ENCODE data around the gene MSH6. TPM values are rescaled to one million over a fixed set of nuclear protein-coding genes. Genes with fewer than 3 reads are reported as not detected.

The MSH6 gene
- total RNA-seq, 1 donor from 2014 or later, result 31.3 TPM

DNA sequence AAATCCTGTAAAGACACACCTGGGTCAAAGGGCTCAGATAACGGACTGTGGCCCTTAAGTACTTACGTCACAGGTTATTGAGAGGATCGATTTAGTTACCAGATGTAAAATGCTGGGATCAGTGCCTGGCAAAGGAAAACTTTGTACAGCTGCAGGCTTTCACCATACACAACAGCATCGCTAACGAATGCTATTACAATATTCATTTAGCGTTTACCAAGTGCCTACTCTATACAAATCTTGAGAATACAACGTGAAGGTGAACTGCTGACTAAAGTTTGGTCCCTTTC, 619 bp upstream of the MSH6 start:
- Histone ChIP-seq H3K27ac (peak overlapping the region; percentile 90), H3K27me3 (ENCODE audit: low read depth) (no peaks in the 10 kb centered on the region), H3K4me1 (peaks cover 15% of the 10 kb centered on the region), H3K4me3 (peak overlapping the region; percentile 92), H3K9me3 (no peaks in the 10 kb centered on the region), H3K36me3 (no peaks in the 10 kb centered on the region)
- ATAC-seq (peak in 1 of 2 donors; percentile 4), DNase-seq (no peak)
- intact Hi-C loops (cut with DNase I), result no loop called here
- no peak for TF ChIP-seq CTCF (IDR thresholded peaks at IDR 0.05)

- no peaks in the 10 kb centered on the region for H3K9me3 ChIP-seq
- H3K27me3 ChIP-seq (ENCODE audit: low read depth), result no peaks in the 10 kb centered on the region
- H3K4me1 ChIP-seq, result peaks cover 15% of the 10 kb centered on the region
- no peaks in the 10 kb centered on the region for H3K36me3 ChIP-seq
- peak overlapping the region; percentile 92 for H3K4me3 ChIP-seq
- intact Hi-C loops (cut with DNase I), result no loop called here
- TF ChIP-seq CTCF (IDR thresholded peaks at IDR 0.05), result no peak
- peak; percentile 81 for DNase-seq
- peak overlapping the region; percentile 90 for H3K27ac ChIP-seq
- ATAC-seq, result peak; percentile 66
These were observed 774 bp downstream of the MSH6 start for GRCh38 chr2:47783486-47784351.

GRCh38 chr2:47784352-47784851, 1.5 kb downstream of the MSH6 start:
- H3K4me3 ChIP-seq, result peak overlapping the region; percentile 92
- H3K27ac ChIP-seq, result peak overlapping the region; percentile 90
- intact Hi-C loops (cut with DNase I), result no loop called here
- H3K9me3 ChIP-seq, result no peaks in the 10 kb centered on the region
- DNase-seq (no peak), ATAC-seq (no peak)
- no peaks in the 10 kb centered on the region for H3K36me3 ChIP-seq
- TF ChIP-seq CTCF (IDR thresholded peaks at IDR 0.05), result no peak
- H3K27me3 ChIP-seq (ENCODE audit: low read depth), result no peaks in the 10 kb centered on the region
- H3K4me1 ChIP-seq, result peaks cover 15% of the 10 kb centered on the region

GRCh38 chr2:47785986-47786385, 3.0 kb downstream of the MSH6 start:
- Histone ChIP-seq H3K36me3 (no peaks in the 10 kb centered on the region), H3K27me3 (ENCODE audit: low read depth) (no peaks in the 10 kb centered on the region), H3K9me3 (no peaks in the 10 kb centered on the region), H3K27ac (no peak overlapping the region), H3K4me1 (peaks cover 15% of the 10 kb centered on the region), H3K4me3 (no peak overlapping the region)
- no peak for TF ChIP-seq CTCF (IDR thresholded peaks at IDR 0.05)
- DNase-seq (no peak), ATAC-seq (no peak)
- intact Hi-C loops (cut with DNase I), result no loop called here

GRCh38 chr2:47796090-47796697, 13.2 kb downstream of the MSH6 start:
- no peak for DNase-seq
- Histone ChIP-seq H3K4me1 (no peaks in the 10 kb centered on the region), H3K9me3 (no peaks in the 10 kb centered on the region), H3K36me3 (peaks cover 73% of the 10 kb centered on the region), H3K27ac (no peak overlapping the region), H3K27me3 (ENCODE audit: low read depth) (no peaks in the 10 kb centered on the region), H3K4me3 (no peak overlapping the region)
- no peak for TF ChIP-seq CTCF (IDR thresholded peaks at IDR 0.05)
- ATAC-seq, result no peak
- intact Hi-C loops (cut with DNase I), result no loop called here

Measured in lower lobe of right lung (tissue), 2 donors.